Stimulated activated CD4-positive, alpha-beta T cell treated with anti-CD3 and anti-CD28 coated beads, Interleukin-12 subunit alpha, Interleukin-12 subunit beta, amount 100 ng/mL, for 24 hours (primary cell): Measurements from ENCODE around the gene CD55.
"Not testable (repeated sequence)": the region's sequence is repeated elsewhere in the genome, so short reads cannot be mapped to it uniquely, and the experiment has no call there.

Experiments
- DNase-seq, 2 experiments: peaks; one replicate each; pipeline ENCODE4 v3.0.0-alpha.2; 2020; ENCODE audit warnings: low read depth in 2 of 2

Gene CD55

DNA sequence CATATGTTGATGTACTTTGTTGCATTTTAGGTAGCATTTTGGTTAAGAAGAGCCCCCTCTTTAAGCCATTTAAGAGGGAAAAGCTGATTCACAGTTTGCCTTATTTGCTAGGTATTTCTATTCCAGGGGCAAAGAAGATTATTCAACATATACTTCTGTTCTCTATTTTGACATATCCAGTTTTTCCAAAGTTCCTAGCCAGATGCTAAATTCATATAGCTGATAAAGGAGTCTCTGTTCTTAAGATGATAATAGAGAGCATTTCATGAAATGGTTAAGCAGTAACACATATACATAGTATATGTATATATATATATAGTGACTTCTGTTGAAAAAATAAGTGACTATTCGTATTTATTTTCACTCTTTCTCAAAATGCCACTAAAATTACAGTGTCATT lies 15.5 kb upstream of the CD55 start:
- no peak for DNase-seq

DNA sequence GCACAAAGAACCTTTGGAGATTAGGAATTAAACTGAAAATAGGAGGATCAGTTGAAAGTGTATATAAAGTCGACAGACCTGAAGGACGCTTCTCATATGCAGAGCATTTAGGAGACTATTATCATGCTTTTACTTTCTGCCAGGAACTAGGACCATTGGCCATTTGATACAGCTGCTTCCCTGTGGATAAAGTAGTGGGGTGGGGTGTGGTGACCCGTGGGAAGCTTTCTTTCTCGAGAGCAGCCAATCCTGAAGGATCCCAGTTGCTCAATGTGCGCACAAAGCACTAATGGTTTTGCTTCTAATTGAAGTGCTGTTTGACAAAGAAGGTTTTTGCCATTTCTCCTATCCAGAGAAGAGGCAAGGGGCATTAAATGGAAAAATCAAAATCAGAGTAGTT lies 14.9 kb upstream of the CD55 start:
- no peak for DNase-seq

DNA sequence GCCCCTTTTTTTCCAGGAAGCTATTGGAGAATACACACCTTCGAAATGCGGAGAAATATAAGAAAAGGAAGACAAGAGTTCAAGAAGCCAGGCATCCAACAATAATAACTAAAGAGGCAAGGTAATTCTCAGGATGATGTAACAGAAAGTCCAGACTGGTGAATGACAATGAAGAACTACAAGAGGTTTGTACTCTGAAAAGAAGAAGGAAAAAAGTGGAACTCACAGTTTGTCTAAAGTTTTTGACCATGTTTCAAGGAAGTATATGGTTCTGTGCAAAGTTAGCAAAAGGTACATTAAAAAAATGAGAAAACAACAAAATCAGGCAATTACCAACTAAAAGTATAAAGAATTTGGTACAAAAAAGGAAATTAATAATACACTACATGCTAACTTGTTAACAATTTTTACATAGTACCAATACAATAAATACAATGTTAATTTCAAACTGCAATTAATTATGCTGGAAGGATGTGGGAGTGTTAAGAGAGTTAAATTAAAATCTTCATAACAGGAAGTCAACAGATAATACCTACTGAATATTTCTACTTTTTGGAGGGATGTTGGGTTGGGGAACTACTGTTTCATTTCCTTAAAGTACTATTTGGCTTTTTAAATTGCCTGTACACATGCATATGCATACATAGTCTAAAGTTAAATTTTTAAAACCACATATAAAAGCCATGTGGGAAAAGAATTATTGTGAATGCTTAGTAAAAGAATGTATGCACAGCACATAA lies 12.9 kb upstream of the CD55 start:
- no peak for DNase-seq

DNA sequence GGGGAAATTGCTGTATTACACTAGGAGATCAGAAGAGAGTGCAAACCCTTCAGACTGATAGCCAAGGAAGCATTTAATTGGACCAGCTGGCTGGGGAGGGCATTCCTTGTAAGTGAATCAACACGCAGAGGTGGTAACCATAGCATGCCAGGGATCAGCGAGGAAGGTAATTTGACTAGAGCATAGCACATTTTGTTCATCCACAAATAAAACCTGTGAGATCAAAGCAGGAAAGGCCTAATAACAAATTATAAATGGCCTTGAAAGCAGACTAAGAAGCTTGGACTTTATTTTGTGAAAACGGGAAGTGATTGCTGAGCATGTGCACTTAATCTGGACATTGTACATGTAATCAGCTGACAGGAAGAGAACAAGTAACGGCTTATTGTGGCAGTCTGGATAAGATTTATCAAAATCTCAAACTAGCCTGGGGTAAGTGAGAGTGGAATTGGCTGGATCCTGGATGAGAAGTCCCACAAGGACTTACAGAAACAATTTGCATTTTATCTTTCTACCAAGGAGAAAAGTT lies 11.7 kb upstream of the CD55 start:
- no peak for DNase-seq

DNA sequence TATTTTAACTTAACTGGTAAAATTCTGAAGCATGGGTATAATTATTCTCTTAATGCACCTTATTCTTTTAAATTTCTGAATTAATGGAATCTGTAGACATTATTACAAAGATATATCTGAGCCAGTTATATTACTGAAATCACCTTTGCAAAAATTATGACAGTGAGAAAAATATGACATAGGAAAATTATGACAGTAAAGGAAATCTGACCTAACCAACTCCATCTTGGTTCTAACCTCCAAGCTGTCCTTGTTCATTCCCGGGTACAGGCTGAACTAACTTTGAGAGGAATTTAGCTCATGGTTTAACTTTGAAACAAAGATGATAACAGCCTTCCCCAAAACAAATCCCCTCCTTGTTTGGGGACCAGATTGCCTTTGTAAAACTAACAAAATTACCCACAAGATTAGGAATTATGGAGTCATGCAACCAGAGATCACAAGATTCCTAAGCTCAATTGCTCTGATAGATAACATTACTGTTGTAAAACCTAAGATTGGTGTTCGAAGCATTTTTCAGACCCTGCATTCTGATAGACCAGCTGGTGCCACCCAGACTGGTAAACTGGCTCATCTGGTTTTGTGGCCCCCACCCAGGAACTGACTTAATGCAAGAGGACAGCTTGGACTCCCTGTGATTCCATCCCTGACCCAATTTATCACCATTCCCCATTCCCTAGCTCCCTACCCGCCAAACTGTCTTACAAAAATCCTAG lies 9.4 kb upstream of the CD55 start:
- no peak for DNase-seq

DNA sequence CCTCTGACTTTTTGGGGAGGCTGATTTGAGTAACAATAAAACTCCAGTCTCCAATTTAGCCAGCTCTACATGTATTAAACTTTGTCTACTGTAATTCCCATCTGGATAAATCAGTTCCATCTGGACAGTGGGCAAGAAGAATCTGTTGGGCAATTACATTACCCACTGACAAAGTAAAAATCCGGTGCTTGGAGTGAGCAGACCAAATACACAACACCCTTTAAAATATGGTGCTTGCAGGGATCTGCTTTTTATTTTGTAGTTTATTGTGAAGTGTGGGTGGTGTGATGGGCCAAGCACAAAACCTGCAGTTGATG lies 8.9 kb upstream of the CD55 start:
- DNase-seq, result no peak

DNA sequence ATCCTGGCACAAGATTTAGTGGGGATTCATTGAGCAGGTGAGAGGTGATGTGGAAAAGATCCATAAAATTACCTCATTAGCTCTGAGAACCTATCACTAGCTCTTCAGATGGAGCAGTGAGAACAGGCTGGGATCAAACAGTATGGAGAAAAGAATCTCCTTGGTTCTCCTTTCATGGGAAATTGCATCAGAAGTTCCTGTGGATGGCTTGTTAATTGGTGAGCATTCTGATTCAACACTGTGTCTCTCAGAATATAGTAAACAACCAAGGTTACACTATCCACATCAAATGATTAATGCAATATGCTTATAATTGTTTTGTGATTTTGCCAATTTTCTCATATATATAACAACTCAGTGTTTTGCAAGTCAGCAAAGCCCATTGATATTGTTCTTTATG lies 8.3 kb upstream of the CD55 start:
- DNase-seq, result no peak

DNA sequence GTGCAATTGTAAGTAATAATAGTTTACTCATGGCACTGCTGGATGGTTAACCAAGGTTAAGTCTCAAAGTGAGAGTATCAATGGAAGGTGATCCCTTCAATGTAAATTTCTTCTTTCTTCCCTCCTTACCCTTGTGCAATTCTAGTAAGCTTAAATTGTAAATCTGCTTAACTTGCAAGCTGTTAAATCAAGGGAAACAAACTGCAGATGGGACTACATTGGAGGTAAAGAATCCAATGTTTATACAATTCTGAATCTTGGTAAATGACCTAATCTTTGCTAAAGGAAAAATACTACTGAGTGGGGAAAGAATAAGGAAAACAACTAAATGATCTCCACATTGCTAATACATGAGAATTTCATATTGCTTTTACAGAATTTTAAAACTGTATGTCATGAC lies 6.7 kb upstream of the CD55 start:
- no peak for DNase-seq

DNA sequence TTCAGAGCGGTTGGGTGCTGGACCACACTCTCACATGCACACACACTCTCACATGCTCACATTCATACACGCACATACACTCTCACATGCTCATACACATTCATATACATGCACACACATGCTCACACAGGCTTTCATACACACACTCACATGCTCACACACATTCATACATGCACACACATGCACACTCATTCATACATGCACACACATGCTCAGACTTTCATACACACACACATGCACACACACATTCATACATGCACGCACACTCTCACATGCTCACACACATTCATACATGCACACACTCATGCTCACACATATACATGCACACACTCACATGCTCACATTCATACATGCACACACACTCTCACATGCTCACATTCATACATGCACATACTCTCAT lies 6.0 kb upstream of the CD55 start:
- DNase-seq, result no peak

DNA sequence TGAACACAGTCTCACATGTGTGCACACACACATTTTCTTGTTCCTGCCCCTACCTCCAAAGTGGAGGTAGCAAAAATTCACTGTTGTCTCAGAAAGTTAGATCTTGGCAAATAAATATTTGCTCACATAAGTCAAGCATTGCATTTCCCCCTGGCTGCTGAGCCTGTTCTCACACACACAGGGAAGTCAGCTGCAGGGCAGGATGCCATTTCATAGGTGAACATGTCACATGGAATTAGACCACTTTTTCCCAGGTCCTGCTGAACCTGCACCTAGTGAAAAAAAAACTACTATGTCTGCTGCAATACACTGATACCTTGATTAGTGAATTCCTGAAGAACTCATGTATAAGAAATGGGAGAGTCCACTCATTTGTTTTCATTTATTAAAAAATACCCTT lies 5.3 kb upstream of the CD55 start:
- DNase-seq, result no peak

DNA sequence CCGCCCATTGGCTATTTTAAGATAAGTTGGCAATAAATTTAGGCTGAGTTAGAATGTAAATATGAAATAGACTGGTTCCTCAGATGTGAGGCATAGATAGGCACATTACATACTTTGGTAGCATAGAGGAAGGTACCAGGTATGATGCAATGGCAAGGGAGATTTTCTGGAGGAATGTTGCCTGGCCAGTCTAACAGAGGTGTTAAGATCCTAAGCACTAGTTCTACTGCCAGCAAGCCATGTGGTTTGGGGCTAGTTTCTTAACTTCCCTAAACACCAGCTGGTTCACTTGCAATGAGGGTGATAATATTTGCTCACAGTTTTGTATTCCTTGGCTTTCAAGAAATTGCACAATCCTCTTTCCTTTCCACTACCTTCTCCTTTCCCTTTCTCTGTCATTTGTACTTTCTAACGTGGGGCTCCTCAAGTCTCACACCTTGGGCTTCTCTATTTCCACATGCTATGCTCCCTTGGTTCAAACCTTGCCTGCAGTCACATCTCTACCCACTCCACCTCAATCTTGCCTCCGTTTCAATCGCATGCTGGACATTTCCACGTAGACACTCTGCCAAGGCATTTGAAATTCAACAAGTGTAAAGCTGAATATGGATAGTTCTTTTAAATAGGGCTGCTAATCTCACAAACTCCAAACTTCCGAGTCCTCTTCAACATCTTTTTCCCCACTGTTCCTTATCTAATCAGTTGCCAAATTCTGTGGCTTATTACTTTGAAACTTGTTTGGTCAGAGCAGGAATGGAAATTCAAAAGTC lies 4.7 kb upstream of the CD55 start:
- DNase-seq, result no peak

DNA sequence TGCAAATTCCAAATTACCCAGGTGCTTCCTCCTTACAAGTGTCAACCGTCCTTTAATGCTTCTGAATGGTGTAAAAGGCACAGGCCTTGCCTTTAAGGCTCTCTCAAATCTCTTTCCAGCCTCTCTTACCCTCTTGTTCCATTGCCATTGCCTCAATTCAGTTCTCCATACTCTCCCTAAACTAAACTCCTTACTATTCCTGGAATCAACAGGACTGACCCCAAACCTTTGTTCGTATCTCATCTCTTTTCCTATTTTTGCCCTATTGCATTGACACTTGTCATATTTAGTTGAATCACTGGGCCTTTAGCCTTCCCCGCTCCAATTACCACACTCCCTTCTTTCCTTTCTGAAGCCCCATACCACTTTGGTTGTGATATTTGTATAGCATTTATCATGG lies 3.9 kb upstream of the CD55 start:
- no peak for DNase-seq

DNA sequence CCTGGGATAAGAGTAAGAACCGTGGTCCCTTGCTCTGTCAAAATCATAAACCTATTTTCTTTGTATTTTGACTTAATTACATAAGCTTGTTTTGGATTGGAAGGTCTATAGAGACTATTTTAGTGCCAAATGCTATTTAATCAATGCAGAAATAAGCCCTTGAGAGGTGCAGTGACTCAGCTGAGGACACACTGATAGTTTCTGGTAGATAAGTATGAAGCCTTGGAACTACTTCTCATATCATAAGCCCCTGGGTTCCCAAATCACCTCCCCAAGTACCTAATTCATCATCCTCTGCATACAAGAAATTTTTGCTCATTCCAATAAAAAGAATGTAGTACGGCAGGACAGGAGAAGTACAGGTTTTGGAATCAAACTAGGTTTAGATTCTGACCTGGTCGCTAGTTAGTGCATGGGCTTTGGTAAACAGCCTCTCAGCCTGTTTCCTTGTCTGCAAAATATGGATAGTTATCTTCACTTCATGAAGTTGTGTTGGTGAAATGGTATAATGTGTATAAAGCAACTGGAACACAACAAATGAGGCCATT lies 3.3 kb upstream of the CD55 start:
- no peak for DNase-seq

DNA sequence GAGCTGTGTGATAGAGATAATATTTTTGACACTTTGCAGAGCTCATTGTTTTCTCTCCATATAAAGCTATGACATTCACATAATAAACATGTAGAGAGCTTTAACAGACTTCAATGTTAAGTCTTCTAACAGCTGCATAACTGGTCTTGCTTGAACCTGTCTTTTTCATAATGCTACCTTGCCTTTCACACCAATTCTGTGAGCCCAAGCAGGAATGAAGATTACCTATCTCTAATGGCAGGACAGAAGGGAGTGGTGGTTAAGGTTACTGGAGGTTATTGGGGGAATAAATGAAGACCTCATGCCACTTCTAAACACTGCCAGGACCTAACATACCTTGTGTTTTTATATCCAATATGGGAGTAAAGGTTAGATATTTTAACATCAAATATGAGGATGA lies 2.3 kb upstream of the CD55 start:
- DNase-seq, result no peak

DNA sequence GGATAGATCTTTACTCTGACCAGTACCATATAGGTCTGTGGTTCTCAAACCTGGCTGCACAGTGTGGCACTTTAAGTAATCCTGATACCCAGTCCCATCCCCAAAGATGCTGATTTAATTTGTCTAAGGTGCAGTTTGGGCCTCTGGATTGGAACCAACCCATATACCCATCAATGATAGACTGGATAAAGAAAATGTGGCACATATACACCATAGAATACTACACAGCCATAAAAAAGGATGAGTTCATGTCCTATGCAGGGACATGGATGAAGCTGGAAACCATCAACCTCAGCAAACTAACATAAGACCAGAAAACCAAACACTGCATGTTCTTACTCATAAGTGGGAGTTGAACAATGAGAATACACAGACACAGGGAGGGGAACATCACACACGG lies 1.4 kb upstream of the CD55 start:
- DNase-seq, result not testable (repeated sequence)

DNA sequence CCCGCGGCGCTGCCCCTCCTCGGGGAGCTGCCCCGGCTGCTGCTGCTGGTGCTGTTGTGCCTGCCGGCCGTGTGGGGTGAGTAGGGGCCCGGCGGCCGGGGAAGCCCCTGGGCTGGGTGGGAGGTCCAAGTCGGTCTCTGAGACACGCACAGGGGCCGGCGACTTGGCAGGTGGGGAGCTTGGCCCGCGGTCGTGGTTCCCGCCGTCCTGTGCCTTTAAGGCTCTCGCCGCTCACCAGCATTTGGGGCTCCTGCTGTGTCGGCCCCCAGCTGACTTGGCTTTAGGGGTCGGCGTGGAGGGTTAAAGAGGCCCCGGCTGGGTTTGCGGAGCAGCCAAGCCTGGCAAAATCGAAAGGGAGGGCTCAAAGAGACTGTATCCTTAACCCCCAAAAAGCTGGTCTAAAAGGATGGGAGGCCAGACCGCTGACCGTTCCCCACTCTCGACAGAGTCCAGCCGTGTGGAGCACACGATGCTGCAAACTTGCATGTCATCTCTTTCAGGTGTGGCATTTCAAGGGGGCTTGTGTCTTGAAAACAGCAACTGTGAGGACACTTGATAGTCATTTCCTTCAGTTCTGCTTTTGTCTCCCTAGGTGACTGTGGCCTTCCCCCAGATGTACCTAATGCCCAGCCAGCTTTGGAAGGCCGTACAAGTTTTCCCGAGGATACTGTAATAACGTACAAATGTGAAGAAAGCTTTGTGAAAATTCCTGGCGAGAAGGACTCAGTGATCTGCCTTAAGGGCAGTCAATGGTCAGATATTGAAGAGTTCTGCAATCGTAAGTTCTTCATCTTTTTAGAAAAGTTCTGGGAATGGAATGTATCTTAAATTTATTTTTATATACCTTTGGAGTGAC lies 540 bp downstream of the CD55 start:
- no peak for DNase-seq

DNA sequence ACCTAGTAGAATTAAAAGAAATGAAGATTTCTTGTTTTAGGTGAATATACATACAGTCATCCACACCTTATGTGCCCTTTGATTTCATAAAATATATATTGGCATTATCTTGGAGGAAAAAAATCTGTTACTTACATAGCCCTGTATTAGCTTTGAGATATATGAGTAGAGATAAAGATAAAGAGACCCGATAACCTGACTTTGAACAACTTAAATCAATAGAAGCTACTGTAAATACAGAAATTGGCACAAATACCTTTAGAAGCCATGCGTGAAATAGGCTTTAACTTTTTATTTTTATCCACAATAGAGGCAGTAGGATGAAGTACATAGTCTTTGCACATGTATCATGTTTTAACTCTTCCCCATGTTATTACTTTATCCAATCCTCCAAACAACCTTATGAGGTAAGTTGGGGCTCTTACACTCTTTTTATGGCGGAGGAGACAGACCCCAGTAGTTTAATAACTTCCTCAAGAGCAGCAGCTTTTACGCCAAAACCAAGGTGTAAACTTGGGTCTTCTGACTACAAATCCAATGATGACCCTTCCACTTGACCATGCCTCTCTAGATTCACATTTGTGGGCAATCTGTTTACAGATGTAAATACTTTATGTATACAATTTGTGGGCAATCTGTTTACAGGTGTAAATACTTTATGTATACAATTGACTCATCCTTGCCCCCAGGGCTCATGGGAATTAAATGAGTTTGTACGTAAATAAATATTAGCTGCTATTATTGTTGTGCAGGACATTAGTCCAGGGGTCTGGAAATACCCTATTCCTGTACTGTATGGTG lies 2.1 kb downstream of the CD55 start:
- no peak for DNase-seq

DNA sequence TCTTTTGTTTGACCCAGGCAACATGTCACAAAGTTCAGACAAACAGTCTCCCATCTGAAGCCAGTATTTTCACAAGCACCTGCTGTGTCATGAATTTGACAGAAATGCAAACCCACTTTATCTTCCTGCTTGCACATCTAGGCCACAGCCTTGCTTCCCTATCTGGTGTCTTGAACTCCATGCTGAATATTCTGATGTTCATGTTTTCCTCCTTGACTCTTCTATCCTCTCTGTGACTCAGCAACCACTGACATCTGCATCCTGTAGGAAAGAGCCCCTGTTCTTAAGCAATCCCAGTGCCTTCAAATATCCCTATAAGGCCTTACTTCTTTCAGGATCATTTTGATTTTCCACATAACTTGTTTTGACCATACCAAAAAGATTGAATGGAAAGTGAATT lies 6.5 kb downstream of the CD55 start:
- no peak for DNase-seq

DNA sequence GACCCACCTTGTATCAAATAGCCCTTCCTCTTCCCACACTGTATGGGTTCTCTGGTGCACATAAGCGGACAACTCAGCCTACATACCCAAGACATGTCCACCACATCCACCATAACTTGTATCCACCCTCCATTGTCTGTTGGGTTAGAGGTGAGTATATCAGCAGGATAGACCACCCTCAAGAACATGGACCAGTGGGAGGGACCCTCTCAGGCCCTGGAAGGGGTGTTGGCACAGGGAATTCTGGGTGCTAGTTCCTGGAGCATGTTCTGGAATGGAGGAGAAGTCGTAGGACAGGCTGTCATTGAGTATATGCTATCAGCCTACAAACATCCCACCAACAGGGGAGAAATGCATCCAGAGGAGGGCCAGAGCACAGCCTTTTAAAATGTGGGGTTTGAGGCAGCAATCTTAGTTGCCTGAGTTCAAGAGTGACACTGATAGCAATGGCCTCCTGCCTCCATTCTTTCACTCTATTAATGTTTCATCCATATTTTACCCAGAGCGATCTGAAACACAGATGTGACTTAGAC lies 7.5 kb downstream of the CD55 start:
- DNase-seq, result no peak

DNA sequence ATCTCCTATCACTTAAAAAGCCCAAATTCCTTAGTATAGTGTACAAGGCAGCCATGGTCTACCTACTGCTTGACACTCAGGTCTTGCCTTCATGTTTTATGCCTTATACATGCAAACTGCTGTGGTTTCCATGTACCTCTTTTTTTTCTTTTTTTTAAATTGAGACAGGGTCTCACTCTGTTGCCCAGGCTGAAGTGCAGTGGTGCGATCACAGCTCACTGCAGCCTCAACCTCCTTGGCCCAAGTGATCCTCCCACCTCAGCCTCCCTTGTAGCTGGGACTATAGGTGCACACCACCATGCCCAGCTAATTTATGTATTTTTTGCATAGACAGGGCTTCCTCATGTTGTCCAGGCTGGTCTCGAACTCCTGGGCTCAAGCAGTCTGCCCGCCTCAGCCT lies 8.0 kb downstream of the CD55 start:
- no peak for DNase-seq
